SK-N-SH treated with all-trans-retinoic acid at 6 μM for 48 hours (cell line): ENCODE results near the gene SLC1A5.
A peak's percentile ranks its signal among the peaks of the same experiment; 100 is the strongest.

ENCODE experiments used
- ATAC-seq: fragments of 200-7000 bp; cut with Tn5 transposase; 3 replicates; pipeline ENCODE4 v1.9.1; 2020; ENCODE audit warnings: mild to moderate bottlenecking, moderate library complexity
- ARNTL ChIP-seq: fragments of 450-650 bp; formaldehyde crosslinking; IDR thresholded peaks from 2 replicates; pipeline ENCODE4 v1.5.0; 2020; ENCODE audit warnings: low read depth, mild to moderate bottlenecking, moderate library complexity, borderline replicate concordance
- BACH2 ChIP-seq: fragments of 250-450 bp; sonication (Bioruptor Pico); IDR thresholded peaks from 2 replicates; pipeline ENCODE4 v1.9.0; 2021; ENCODE audit warnings: mild to moderate bottlenecking, borderline replicate concordance
- CREB5 ChIP-seq: fragments of 250-450 bp; sonication (Bioruptor Pico); IDR thresholded peaks from 2 replicates; pipeline ENCODE4 v1.5.1; 2020; ENCODE audit warnings: low read depth, mild to moderate bottlenecking, moderate library complexity
- CSDC2 ChIP-seq: fragments of 250-450 bp; sonication (Bioruptor Pico); IDR thresholded peaks from 2 replicates; pipeline ENCODE4 v1.5.0; 2020; ENCODE audit warnings: mild to moderate bottlenecking, moderate library complexity
- CSRNP3 ChIP-seq: fragments of 250-450 bp; sonication (Bioruptor Pico); IDR thresholded peaks from 2 replicates; pipeline ENCODE4 v1.5.1; 2021; ENCODE audit warnings: mild to moderate bottlenecking, moderate library complexity
- ESRRG ChIP-seq: fragments of 250-450 bp; sonication (Bioruptor Pico); IDR thresholded peaks from 2 replicates; pipeline ENCODE4 v1.6.1; 2021; ENCODE audit warnings: mild to moderate bottlenecking
- GLIS3 ChIP-seq: fragments of 250-450 bp; sonication (Bioruptor Pico); IDR thresholded peaks from 2 replicates; pipeline ENCODE4 v1.5.0; 2020; ENCODE audit warnings: mild to moderate bottlenecking, moderate library complexity
- ISL1 ChIP-seq: fragments of 250-450 bp; sonication (Bioruptor Pico); IDR thresholded peaks from 2 replicates; pipeline ENCODE4 v2.1.2; 2022; ENCODE audit warnings: mild to moderate bottlenecking, moderate library complexity
- OSR1 ChIP-seq: fragments of 250-450 bp; sonication (Bioruptor Pico); IDR thresholded peaks from 2 replicates; pipeline ENCODE4 v1.8.0; 2022; ENCODE audit warnings: moderate library complexity, mild to moderate bottlenecking, inconsistent platforms
- PPARA ChIP-seq: fragments of 250-450 bp; sonication (Bioruptor Pico); IDR thresholded peaks from 2 replicates; pipeline ENCODE4 v1.5.0; 2020; ENCODE audit warnings: mild to moderate bottlenecking, borderline replicate concordance
- RARB ChIP-seq: fragments of 250-450 bp; sonication (Bioruptor Pico); IDR thresholded peaks from 2 replicates; pipeline ENCODE4 v1.8.0; 2021; ENCODE audit warnings: mild to moderate bottlenecking, moderate library complexity
- SNAI2 ChIP-seq: fragments of 250-450 bp; sonication (Bioruptor Pico); IDR thresholded peaks from 2 replicates; pipeline ENCODE4 v1.5.0; 2020; ENCODE audit warnings: mild to moderate bottlenecking, moderate library complexity
- TCF4 ChIP-seq: fragments of 250-450 bp; sonication (Bioruptor Pico); IDR thresholded peaks from 2 replicates; pipeline ENCODE4 v1.8.0; 2021; ENCODE audit warnings: mild to moderate bottlenecking, moderate library complexity, borderline replicate concordance
- TOX ChIP-seq: fragments of 250-450 bp; sonication (Bioruptor Pico); IDR thresholded peaks from 2 replicates; pipeline ENCODE4 v1.8.0; 2021; ENCODE audit warnings: mild to moderate bottlenecking, moderate library complexity, borderline replicate concordance
- ZC3H10 ChIP-seq: fragments of 250-450 bp; sonication (Bioruptor Pico); IDR thresholded peaks from 2 replicates; pipeline ENCODE4 v1.5.1; 2021; ENCODE audit warnings: mild to moderate bottlenecking, moderate library complexity
- ZFP3 ChIP-seq: fragments of 250-450 bp; sonication (Bioruptor Pico); IDR thresholded peaks from 2 replicates; pipeline ENCODE4 v1.5.0; 2020; ENCODE audit warnings: mild to moderate bottlenecking, moderate library complexity
- ZFP30 ChIP-seq: fragments of 450-650 bp; formaldehyde crosslinking; IDR thresholded peaks from 2 replicates; pipeline ENCODE4 v1.5.0; 2022; ENCODE audit warnings: mild to moderate bottlenecking, moderate library complexity
- ZNF565 ChIP-seq: fragments of 450-650 bp; formaldehyde crosslinking; conservative IDR thresholded peaks from 2 replicates; pipeline ENCODE4 v1.5.0; 2020; ENCODE audit warnings: low read depth, mild to moderate bottlenecking, moderate library complexity
- ZNF70 ChIP-seq: fragments of 450-650 bp; formaldehyde crosslinking; IDR thresholded peaks from 2 replicates; pipeline ENCODE4 v1.5.0; 2020; ENCODE audit warnings: mild to moderate bottlenecking, moderate library complexity
- ZNF8 ChIP-seq: fragments of 450-650 bp; formaldehyde crosslinking; IDR thresholded peaks from 2 replicates; pipeline ENCODE4 v1.5.0; 2020; ENCODE audit warnings: mild to moderate bottlenecking, moderate library complexity
- TF ChIP-seq, protein P1 (sequence below): fragments of 250-450 bp; sonication (Bioruptor Pico); IDR thresholded peaks from 2 replicates; pipeline ENCODE4 v1.8.0; 2020; ENCODE audit warnings: mild to moderate bottlenecking, moderate library complexity, borderline replicate concordance

The SLC1A5 gene

GRCh38 chr19:46788968-46789338, 559 bp upstream of the SLC1A5 start:
- no peak for ATAC-seq
- TF ChIP-seq ZFP3 (no peak), SNAI2 (CRISPR knock-in tag) (no peak)

DNA sequence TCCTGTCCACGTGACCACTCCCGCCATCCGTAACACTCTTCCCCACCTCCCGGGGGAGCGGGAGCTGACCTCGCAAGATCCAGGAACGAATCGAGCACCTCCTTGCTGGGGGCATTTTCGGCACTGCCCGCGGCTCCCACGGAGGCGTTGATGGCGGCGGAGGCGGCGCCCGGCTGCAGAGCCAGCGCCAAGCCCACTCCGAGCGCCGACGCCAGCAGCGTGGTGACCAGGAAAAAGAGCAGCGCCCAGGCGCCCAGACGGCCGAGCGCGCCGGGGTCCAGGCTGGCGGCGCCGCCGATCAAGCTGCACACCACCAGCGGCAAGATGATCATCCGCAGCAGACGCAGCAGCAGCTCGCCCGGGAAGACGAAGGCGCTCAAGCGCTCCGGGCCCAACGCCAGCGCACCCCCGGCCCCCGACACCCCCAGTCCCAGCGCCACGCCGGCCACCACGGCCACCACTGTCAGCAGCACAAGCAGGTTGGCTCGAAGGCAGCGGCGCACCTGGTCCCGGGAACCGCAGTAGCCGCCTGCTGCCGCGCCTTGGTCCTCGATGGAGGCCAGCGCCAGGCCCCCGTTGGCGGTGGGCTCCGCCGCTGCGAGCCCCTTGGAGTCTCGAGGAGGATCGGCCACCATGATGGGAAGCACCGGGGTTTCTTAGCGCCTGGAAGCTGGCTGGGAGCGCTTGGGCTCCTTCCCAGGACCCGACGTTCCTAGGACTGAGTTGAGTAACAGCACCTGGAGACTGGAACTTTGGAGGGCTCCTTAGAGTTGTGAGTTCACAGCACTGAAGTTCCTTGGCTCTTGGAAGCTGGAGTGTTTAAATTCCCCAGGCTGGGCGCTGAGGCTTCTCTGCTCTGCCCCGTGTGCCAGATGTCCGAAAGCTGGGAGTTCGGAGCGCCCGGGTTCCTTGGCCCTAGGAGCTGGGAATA, 798 bp downstream of the SLC1A5 start:
- peak; percentile 46 for ATAC-seq
- no peak for TF ChIP-seq TCF4 (CRISPR knock-in tag)
- TF ChIP-seq ZNF565 (CRISPR knock-in tag), result no peak
- no peak for TF ChIP-seq ESRRG
- TF ChIP-seq CSDC2, result no peak
- TF ChIP-seq RARB (CRISPR knock-in tag), result no peak
- TF ChIP-seq, protein P1, sequence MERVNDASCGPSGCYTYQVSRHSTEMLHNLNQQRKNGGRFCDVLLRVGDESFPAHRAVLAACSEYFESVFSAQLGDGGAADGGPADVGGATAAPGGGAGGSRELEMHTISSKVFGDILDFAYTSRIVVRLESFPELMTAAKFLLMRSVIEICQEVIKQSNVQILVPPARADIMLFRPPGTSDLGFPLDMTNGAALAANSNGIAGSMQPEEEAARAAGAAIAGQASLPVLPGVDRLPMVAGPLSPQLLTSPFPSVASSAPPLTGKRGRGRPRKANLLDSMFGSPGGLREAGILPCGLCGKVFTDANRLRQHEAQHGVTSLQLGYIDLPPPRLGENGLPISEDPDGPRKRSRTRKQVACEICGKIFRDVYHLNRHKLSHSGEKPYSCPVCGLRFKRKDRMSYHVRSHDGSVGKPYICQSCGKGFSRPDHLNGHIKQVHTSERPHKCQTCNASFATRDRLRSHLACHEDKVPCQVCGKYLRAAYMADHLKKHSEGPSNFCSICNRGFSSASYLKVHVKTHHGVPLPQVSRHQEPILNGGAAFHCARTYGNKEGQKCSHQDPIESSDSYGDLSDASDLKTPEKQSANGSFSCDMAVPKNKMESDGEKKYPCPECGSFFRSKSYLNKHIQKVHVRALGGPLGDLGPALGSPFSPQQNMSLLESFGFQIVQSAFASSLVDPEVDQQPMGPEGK (CRISPR knock-in tag), result no peak
- no peak for TF ChIP-seq ISL1
- no peak for TF ChIP-seq ZFP3
- TF ChIP-seq OSR1 (CRISPR knock-in tag), result no peak
- TF ChIP-seq CREB5, result no peak
- TF ChIP-seq TOX (CRISPR knock-in tag), result no peak
- TF ChIP-seq ARNTL, result no peak
- TF ChIP-seq SNAI2 (CRISPR knock-in tag), result no peak
- no peak for TF ChIP-seq PPARA (CRISPR knock-in tag)
- no peak for TF ChIP-seq BACH2 (CRISPR knock-in tag)
- no peak for TF ChIP-seq ZFP30 (CRISPR knock-in tag)
- TF ChIP-seq ZC3H10, result no peak
- TF ChIP-seq ZNF70, result no peak
- no peak for TF ChIP-seq GLIS3 (CRISPR knock-in tag)
- TF ChIP-seq CSRNP3 (CRISPR knock-in tag), result no peak

- no peak for ATAC-seq
- TF ChIP-seq PPARA (CRISPR knock-in tag), result no peak
- TF ChIP-seq BACH2 (CRISPR knock-in tag), result no peak
- TF ChIP-seq TCF4 (CRISPR knock-in tag), result no peak
- TF ChIP-seq ZNF70, result no peak
- no peak for TF ChIP-seq OSR1 (CRISPR knock-in tag)
- TF ChIP-seq ZNF8 (CRISPR knock-in tag), result no peak
- no peak for TF ChIP-seq ZFP3
- TF ChIP-seq, protein P1 (CRISPR knock-in tag), result no peak
Observed at GRCh38 chr19:46787040-46787330, 1.4 kb downstream of the SLC1A5 start.

DNA sequence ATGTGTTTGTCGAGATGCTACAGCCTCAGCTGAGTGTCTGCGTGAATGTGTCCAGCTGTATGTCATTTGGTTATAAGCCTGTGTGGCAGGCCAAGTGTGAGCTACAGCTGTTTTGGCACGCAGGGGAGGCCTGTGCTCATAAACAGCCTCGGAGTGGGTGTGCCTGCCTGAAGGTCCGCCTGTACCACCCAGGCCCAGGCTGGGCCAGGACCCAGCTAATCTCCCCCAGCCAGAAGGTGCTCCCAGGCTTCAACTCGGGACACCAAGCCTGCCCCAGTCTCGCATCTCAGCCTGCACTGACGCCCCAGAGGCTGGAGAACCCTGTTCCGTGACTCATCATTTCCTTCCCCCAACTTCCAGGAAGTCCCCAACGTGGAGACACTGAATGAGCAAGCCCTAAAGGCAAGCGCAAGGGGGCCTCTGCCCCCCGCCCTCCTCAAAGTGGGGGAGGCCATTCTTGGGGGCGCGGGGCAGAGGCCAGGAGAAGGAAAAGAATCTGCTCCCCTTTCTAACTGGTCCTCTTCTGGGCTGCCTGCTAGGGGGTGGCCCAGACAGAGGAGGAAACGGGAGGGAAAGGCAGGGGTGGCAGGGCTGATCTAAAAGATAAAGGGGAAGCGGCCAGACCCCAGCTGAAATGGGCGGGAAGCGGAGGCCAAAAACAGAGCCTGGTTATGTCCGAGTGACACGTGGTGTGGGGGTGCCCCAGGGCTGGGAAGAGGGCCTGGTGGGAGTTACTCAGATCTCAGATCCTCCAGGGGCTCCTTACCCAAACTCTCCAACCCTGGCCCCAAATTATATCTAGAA, 2.0 kb downstream of the SLC1A5 start:
- no peak for TF ChIP-seq CSDC2
- TF ChIP-seq, protein P1 (CRISPR knock-in tag), result peak; percentile 87; the same call in 1 of the 2 replicates
- no peak for TF ChIP-seq ZC3H10
- TF ChIP-seq, all 23 proteins: peak for 1
- ATAC-seq, result peak; percentile 30
